HG02840 (cell line): Measurements from ENCODE around the gene MRFAP1.
"Not testable (repeated sequence)": the region's sequence is repeated elsewhere in the genome, so short reads cannot be mapped to it uniquely, and the experiment has no call there.

Experiments
- ATAC-seq: cut with Tn5 transposase; IDR thresholded peaks from one replicate; pipeline ENCODE4 v1.9.1; 2021; ENCODE audit warnings: mild to moderate bottlenecking, moderate library complexity, moderate number of reproducible peaks; ENCODE audit not compliant: unreplicated experiment, low FRiP score

The MRFAP1 gene

GRCh38 chr4:6609415-6610079 lies 30.9 kb upstream of the MRFAP1 start:
- ATAC-seq: no peak

- ATAC-seq: no peak
Observed at GRCh38 chr4:6610856-6611430, 29.5 kb upstream of the MRFAP1 start.

GRCh38 chr4:6612961-6613675 lies 27.4 kb upstream of the MRFAP1 start:
- ATAC-seq: no peak

GRCh38 chr4:6613676-6614651 lies 26.5 kb upstream of the MRFAP1 start:
- no peak for ATAC-seq

GRCh38 chr4:6614701-6615230 lies 25.7 kb upstream of the MRFAP1 start:
- ATAC-seq: no peak

GRCh38 chr4:6616087-6616995 lies 24.1 kb upstream of the MRFAP1 start:
- no peak for ATAC-seq

- no peak for ATAC-seq
Observed at GRCh38 chr4:6617246-6617645, 23.2 kb upstream of the MRFAP1 start.

- ATAC-seq: no peak
Observed at GRCh38 chr4:6618386-6619115, 21.9 kb upstream of the MRFAP1 start.

GRCh38 chr4:6619116-6619465 lies 21.4 kb upstream of the MRFAP1 start:
- no peak for ATAC-seq

- ATAC-seq: no peak
Observed at GRCh38 chr4:6619466-6620255, 20.8 kb upstream of the MRFAP1 start.

GRCh38 chr4:6620296-6620695 lies 20.2 kb upstream of the MRFAP1 start:
- no peak for ATAC-seq

GRCh38 chr4:6620891-6621555 lies 19.5 kb upstream of the MRFAP1 start:
- no peak for ATAC-seq

- ATAC-seq: no peak
Observed at GRCh38 chr4:6621556-6621927, 18.9 kb upstream of the MRFAP1 start.

GRCh38 chr4:6622744-6623143 lies 17.7 kb upstream of the MRFAP1 start:
- no peak for ATAC-seq

GRCh38 chr4:6625256-6625655 lies 15.2 kb upstream of the MRFAP1 start:
- ATAC-seq: no peak

GRCh38 chr4:6626066-6626465 lies 14.4 kb upstream of the MRFAP1 start:
- ATAC-seq: no peak

GRCh38 chr4:6627832-6628231 lies 12.7 kb upstream of the MRFAP1 start:
- ATAC-seq: no peak

GRCh38 chr4:6628484-6628883 lies 12.0 kb upstream of the MRFAP1 start:
- not testable (repeated sequence) for ATAC-seq
